Mucosa of rectum (tissue), 2 donors: ENCODE data around the gene CSNK1A1.
"Not testable (repeated sequence)": the region's sequence is repeated elsewhere in the genome, so short reads cannot be mapped to it uniquely, and the experiment has no call there.

Source experiments
- H3K27ac ChIP-seq, 2 donors: one replicate each; pipeline ENCODE4 v1.7.0; 2013; ENCODE audit warnings: inconsistent platforms in 2 of 2, low read depth in 2 of 2, low read length in 2 of 2
- H3K27me3 ChIP-seq, 2 donors: one replicate each; pipeline ENCODE4 v1.7.0; 2013; ENCODE audit warnings: low read length in 2 of 2; ENCODE audit not compliant: control insufficient read depth in 2 of 2, insufficient read depth in 2 of 2
- H3K36me3 ChIP-seq, 2 donors: one replicate each; pipeline ENCODE4 v1.7.0; 2013; ENCODE audit warnings: low read length in 2 of 2; ENCODE audit not compliant: control insufficient read depth in 2 of 2, insufficient read depth in 2 of 2
- H3K4me1 ChIP-seq, 2 donors: one replicate each; pipeline ENCODE4 v1.7.0; 2013; ENCODE audit warnings: low read length in 2 of 2, mild to moderate bottlenecking in 1 of 2; ENCODE audit not compliant: control insufficient read depth in 2 of 2, insufficient read depth in 2 of 2
- H3K4me3 ChIP-seq, 2 donors: one replicate each; pipeline ENCODE4 v1.7.0; 2013; ENCODE audit warnings: low read length in 2 of 2
- H3K9ac ChIP-seq, 2 donors: one replicate each; pipeline ENCODE4 v1.7.0; 2013; ENCODE audit warnings: low read length in 2 of 2, low read depth in 1 of 2, mild to moderate bottlenecking in 1 of 2
- H3K9me3 ChIP-seq, 2 donors: one replicate each; pipeline ENCODE4 v1.7.0; 2013; ENCODE audit warnings: low read length in 2 of 2; ENCODE audit not compliant: control insufficient read depth in 2 of 2
- donor health status: healthy.
- donor health status: Normal muscosa, but diverticular disease.

Gene CSNK1A1

DNA sequence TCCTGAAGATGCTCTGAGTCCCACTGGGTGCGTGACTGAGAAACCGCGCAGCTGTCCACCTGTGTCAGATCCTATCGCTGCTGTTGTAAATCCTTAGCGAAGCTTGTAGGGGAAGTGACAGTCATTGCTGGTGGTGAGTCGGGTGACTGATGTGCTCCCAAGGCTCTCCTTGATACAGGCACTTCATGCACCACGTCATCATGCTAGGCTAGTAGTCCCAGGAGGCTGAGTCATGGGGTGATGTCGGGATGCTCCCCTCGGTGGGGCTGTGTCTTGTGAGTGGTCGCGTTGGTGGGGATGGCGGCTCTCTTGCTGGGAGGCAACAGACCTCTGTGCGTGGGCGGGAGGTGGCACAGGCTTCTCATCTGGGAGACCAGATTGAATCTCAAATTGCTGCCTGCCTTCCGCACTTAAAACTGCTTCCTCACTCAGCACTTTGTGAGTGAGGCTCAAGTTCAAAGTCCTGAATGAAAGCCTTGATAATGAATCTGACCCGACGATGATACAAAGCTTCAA, 84.7 kb downstream of the CSNK1A1 start:
- Histone ChIP-seq H3K36me3 (no peaks in the 10 kb centered on the region), H3K9me3 (no peaks in the 10 kb centered on the region), H3K4me1 (peaks cover 28 to 42% of the 10 kb centered on the region in 2 donors), H3K4me3 (peak overlapping the region; percentile 13 to 57), H3K27ac (peak overlapping the region; percentile 84 to 87), H3K27me3 (no peaks in the 10 kb centered on the region), H3K9ac (peak overlapping the region; percentile 45 to 52)

DNA sequence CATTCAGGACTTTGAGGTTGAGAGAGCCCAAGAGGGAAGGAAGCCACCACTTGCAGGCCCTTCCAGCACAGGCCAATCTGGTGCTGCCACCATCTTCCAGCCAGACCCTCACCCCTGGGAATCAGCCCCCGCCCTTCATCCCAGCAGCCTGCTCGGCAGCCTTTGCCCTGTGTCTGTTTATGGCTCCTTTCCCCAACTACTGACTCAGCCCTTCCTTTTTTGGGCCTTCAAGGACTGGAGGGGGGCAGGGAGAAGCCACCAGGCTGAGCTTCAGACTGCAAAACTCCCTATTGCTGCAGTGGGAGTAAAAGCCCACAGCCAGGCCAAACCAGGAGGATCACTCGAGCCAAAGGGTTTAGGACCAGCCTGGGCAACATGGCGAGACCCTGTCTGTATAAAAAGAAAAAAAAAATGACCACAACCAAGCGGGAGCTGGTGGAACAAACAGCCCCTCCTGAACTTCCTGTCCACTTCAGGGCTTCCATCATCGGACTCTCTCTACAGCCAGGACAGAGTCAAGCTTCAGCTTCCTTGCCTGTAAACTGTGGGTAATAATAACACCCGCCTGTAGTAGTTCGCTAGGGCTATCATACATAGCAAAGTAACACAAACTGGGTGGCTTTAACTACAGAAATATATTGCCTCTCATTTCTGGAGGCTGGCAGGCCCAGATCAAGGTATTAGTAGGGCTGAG, 86.3 kb downstream of the CSNK1A1 start:
- Histone ChIP-seq H3K9ac (peak overlapping the region; percentile 27 to 34), H3K4me3 (peak overlapping the region in 1 of 2 donors; percentile 7), H3K9me3 (no peaks in the 10 kb centered on the region), H3K36me3 (no peaks in the 10 kb centered on the region), H3K27me3 (no peaks in the 10 kb centered on the region), H3K4me1 (peaks cover 20 to 32% of the 10 kb centered on the region in 2 donors), H3K27ac (peak overlapping the region; percentile 67 to 80)

DNA sequence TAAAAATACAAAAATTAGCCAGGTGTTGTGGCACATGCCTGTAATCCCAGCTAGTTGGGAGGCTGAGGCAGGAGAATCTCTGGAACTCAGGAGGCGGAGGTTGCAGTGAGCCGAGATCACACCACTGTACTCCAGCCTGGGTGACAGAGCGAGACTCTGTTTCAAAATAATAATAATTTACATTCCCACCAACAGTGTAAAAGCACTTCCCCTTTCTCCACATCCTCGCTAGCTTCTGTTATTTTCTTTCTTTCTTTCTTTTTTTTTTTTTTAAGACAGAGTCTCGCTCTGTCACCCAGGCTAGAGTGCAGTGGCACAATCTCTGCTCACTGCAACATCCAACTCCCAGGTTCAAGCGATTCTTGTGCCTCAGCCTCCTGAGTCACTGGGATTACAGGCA, 89.3 kb downstream of the CSNK1A1 start:
- H3K9ac ChIP-seq, H3K36me3 ChIP-seq, H3K9me3 ChIP-seq, H3K4me3 ChIP-seq, H3K27ac ChIP-seq, H3K27me3 ChIP-seq: not testable (repeated sequence)
- peaks cover 20 to 24% of the 10 kb centered on the region in 2 donors for H3K4me1 ChIP-seq

DNA sequence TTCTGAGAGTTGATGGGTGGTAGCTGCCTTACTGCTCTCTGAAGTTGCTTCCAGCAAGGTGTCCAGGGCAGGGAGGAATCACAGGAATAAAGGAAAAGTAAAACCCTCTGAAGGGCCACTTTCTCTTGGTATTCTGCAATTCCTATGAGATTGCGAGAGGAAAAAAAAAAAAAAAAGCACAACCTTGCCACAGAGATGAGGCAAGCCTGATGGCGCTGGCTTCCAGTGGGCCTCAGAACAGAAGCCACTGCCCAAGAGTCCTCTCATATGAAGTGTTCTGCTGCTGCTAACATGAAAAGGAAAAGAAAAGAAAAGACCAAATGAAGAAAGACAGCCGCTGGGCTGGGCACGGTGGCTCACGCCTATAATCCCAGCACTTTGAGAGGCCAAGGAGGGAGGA, 91.3 kb downstream of the CSNK1A1 start:
- Histone ChIP-seq H3K4me1 (peaks cover 6 to 8% of the 10 kb centered on the region in 2 donors), H3K27ac (no peak overlapping the region), H3K9ac (no peak overlapping the region), H3K36me3 (no peaks in the 10 kb centered on the region), H3K27me3 (no peaks in the 10 kb centered on the region), H3K9me3 (no peaks in the 10 kb centered on the region), H3K4me3 (no peak overlapping the region)

DNA sequence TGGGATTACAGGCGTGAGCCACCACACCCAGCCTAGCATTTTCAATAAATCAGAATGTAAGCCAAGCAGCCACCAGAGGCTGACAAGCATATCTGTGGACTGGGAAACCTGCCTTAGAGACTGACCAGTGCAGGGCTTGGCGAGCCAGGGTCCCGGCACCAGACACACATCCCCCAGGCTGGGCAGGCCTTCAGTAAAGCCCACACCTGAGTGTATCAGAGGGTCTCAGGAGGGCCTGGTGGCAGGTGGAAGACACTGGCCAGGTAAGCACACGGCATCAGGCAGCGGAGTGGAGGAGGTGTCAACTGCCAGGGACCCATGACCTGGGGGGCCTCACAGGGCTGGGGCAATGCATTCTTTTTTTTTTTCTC, 93.9 kb downstream of the CSNK1A1 start:
- H3K4me1 ChIP-seq, result peaks cover 14 to 21% of the 10 kb centered on the region in 2 donors
- H3K27ac ChIP-seq, result peak overlapping the region in 1 of 2 donors; percentile 9
- H3K9ac ChIP-seq, result no peak overlapping the region
- no peaks in the 10 kb centered on the region for H3K27me3 ChIP-seq
- no peaks in the 10 kb centered on the region for H3K9me3 ChIP-seq
- no peak overlapping the region for H3K4me3 ChIP-seq
- no peaks in the 10 kb centered on the region for H3K36me3 ChIP-seq

DNA sequence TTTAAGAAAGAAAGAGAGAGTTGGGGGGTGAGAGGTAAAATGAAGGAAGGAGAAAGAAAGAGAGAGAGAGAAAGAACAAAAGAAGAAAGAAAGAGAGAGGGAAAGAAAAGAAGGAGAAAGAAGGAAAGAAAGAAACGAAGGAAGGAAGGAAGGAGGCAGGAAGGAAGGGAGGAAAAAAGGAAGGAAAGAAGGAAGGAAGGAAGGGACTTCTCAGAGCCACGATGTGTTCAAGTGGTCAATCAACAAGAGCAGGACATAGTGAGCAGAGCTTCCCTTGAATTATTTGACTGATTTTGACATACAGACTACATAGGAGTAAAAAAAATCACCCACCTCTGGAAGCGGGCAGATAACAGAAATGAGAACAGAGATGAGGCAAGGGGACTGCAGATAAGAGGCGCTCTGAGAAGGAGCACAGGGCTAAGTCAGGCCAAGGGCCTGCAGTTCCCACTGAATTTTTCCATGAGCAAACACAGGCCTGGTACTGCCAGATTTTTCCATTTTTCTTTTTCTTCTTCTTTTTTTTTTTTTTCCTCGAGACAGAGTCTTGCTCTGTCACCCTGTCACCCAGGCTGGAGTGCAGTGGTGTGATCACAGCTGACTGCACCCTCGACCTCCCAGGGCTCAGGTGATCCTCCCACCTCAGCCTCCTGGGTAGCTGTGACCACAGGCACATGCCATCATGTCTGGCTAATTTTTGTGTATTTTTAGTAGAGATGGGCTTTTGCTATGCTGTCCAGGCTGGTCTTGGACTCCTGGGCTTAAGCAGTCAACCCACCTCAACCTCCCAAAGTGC, 94.4 kb downstream of the CSNK1A1 start:
- H3K9me3 ChIP-seq, result no peaks in the 10 kb centered on the region
- no peak overlapping the region for H3K4me3 ChIP-seq
- H3K4me1 ChIP-seq, result peaks cover 20 to 27% of the 10 kb centered on the region in 2 donors
- H3K27ac ChIP-seq, result peak overlapping the region; percentile 38 to 39
- H3K36me3 ChIP-seq, result no peaks in the 10 kb centered on the region
- H3K9ac ChIP-seq, result no peak overlapping the region
- H3K27me3 ChIP-seq, result no peaks in the 10 kb centered on the region

DNA sequence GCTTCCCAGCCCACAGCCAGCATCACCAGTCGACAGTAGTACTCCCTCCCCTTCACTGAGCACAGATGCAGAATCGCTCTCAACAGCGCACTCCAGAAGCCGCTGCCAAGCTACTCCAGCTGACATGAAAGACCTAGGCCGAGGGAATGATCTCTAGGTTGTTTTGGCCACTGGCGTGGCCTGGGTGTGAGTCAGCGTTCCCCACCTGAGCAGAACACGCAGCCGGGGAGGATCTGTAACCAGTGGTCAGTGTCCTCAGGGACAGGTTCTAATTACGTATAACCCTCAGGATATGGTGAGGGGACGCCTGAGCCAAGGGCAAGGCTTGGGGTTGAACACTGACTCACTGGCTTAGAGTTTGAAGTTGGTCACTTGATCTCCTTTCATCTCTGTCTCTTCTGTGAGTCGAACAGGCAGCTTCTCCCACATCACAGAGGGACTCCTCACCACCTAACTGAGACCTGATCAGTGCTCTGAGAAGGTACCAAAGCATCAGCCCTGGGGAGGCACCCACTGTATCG, 95.3 kb downstream of the CSNK1A1 start:
- Histone ChIP-seq H3K9ac (no peak overlapping the region), H3K36me3 (no peaks in the 10 kb centered on the region), H3K4me3 (no peak overlapping the region), H3K27me3 (no peaks in the 10 kb centered on the region), H3K4me1 (peaks cover 25 to 34% of the 10 kb centered on the region in 2 donors), H3K27ac (peak overlapping the region; percentile 38 to 39), H3K9me3 (no peaks in the 10 kb centered on the region)

DNA sequence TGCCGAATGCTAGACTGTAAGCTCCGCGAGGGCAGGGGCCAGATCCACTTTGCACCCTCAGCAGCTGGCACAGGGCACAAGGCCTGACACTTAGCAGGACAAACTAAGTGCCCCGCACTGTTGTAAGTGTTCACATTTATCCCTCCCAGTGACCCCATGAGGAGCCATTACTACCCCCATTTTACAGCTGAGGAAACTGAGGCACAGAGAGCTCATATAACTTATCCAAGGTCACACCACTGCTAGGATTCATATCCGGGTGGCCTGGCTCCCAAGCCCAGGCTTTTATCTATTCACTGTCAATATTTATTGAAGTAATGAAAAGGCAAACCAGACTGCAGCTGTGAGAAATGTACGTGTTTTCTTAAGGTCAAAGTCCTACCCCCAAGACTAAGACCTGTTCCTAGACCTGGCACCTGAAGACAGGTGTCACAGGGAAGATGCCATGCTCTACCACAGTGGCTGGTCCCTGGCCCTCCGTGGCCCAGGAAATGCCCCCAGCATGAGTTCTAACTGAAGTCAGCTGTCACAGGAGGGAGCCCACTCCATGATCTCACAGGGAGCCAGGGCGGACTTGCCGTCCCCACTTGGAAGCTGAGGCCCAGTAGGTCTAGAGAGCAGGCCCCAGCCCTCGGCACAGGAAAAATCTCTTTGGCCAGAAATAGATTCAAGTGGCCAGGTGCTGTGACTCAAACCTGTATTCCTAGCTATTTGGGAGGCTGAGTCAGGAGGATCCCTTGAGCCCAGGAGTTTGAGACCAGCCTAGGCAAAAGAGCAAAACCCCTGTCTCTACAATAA, 97.4 kb downstream of the CSNK1A1 start:
- H3K9ac ChIP-seq, result peak overlapping the region; percentile 28 to 64
- H3K27me3 ChIP-seq, result no peaks in the 10 kb centered on the region
- peaks cover 38 to 48% of the 10 kb centered on the region in 2 donors for H3K4me1 ChIP-seq
- no peak overlapping the region for H3K4me3 ChIP-seq
- peak overlapping the region; percentile 89 to 93 for H3K27ac ChIP-seq
- no peaks in the 10 kb centered on the region for H3K9me3 ChIP-seq
- no peaks in the 10 kb centered on the region for H3K36me3 ChIP-seq

DNA sequence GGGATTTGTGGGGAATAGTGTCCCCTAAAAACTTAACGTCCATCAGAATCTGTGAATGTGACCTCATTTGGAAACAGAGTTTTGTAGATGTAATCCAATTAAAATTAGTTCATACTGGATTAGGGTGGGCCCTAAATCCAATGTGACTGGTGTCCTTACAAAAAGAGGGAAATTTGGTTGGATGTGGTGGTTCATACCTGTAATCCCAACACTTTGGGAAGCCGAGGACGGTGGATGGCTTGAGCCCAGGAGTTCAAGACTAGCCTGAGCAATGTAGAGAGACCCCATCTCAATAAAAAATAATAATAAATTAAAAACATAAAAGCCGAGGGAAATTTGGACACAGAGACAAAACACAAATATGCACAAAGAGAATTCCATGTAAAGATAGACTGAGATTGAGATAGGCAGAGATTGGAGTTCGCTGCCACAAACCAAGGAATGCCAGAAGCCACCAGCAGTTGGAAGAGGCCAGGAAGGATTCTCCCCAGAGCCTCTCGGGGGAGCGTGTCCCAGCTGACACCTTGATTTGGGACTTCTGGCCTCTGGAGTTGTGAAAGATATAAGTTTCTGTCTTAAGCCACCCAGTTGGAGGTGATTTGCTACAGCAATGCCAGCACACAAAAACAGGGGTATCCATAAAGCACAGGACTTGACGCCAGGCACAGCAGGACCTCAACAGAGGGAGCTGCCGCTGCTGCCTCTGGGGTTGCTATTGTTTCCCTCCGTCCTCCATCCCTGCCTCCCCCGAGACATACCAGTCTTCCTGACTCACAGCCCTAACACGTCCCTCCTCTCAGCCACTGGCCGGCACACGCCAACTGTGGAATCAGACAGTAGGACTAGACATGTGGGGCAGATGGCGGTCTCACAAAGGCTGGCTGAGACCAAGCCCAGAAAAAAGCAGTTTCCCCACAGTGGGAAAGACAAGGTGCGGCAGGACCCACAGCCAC, 98.3 kb downstream of the CSNK1A1 start:
- Histone ChIP-seq H3K4me3 (no peak overlapping the region), H3K9me3 (no peaks in the 10 kb centered on the region), H3K4me1 (peaks cover 38 to 48% of the 10 kb centered on the region in 2 donors), H3K27ac (peak overlapping the region; percentile 89 to 93), H3K36me3 (no peaks in the 10 kb centered on the region), H3K27me3 (no peaks in the 10 kb centered on the region), H3K9ac (peak overlapping the region; percentile 26 to 62)
